SW480 (cell line): ENCODE data around the gene LOXL3.
A peak's percentile ranks its signal among the peaks of the same experiment; 100 is the strongest.

ENCODE experiments used
- DNase-seq: peaks from one replicate; pipeline ENCODE4 v3.0.0-alpha.2; 2016; ENCODE audit warnings: low spot score

LOXL3 gene

DNA sequence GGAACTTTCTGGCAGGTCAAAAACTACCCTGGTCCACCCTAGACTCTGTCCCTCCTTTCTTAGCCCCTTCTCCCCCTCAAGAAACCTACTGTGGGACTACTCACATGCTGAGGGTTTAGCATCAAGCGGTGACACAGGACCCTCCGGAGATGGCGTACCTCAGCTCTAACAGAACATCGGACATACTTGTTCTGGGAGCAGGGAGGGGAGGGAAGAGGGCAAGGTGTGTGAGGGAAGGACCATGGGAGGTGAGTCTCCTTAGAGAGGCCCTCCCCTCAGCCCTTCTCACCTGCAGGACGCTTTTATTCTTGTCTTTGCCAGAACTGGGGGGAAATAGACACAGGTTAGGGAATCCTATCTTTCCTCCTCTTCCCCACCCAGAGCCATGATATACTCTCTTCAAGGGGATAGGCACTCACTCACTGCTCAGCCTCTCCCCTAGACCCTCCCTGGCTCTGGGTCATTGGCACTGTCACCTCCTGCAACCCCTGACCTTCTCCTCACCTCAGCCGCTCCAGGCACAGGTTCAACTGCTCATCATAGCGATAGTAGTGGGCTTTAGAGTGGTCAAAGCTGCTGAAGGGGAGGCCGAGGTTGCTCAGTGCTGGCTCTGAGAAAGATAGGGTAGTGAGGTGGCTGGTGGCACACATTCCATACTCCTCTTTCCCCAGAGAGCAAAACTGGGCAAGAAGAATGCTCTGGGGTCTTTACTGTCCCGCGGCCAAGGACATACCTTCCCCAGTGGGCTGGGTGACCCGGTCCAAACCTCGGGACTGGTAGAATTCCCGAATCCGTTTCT, 48.1 kb downstream of the LOXL3 start:
- DNase-seq, result no peak

- DNase-seq, result no peak
Observed at GRCh38 chr2:74504591-74504990, 49.2 kb downstream of the LOXL3 start.

DNA sequence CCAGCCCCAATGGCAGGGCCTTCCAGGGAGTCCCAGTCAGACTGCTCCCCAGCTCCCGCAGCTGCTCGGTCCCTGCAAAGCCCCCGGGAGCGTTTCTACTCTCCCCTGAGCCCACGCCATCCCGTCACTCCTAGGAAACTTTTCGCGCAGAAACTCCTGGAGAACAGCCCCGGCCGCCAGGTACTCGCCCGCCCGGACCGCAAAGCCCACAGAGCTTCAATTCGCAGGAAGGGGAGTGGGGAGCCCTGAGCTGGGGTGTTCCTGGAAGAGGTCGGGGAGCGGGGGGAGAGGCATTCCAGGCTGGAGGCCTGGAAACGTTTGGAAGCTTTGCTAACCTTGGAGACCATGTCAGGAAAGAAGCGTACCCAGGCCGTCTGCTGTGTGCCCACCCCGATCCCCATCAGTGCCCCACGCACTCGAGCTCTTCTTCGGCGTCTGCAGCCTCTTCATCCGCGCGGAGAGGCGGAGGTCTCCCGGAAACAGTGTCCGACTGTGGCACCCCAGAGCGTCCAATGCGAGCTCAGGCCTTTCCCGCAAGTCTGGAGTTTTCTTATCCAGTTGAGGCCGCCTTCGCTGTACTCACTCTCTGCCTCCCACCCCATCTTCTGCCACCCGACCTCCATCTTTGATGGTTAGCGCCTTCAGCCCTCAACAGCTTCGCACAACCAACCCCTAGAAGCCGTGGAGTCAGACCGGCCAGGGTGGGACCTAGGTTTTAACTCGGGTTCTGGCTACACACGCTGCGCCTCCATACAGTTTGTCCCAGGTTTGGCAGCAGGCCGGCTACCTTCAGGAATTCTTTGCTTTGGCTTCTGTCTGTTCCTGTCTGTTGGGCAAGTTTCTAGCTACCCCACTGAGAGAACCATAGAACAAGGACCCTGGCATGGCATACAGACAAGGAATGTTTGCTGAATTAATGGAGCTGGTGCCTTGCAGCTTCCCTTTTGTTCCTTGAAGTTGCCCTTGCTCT, 50.0 kb downstream of the LOXL3 start:
- DNase-seq, result no peak

- peak; percentile 72 for DNase-seq
Observed at GRCh38 chr2:74502720-74503505, 50.8 kb downstream of the LOXL3 start.

DNA sequence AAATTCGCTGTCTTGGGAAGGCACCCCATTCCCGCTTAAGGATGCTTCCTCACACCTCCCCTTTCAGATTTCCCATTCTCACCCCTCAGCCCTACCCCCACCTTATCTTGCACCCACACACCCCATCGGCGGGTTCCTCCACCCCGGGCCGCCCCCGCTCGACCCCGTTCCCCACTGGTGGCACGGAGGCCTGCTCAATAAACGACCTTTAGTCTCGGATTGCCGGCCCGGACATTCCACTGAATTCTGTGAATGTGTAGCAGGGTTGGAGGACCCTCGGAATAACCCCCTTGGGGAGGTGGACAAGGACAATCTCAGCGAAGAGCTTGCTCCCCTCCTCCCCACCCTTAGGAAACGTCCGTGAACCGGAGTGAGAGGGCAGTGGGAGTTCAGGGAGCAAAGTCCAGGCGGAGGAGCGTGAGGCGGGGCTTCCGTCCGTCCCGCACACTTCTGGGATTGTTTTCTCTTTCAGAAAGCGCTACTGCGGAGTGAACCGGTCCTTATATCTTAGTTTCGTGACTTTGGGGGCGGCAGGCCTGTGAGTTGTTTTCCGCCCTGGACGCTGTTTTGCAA, 51.5 kb downstream of the LOXL3 start:
- peak; percentile 60 for DNase-seq

- no peak for DNase-seq
Observed at GRCh38 chr2:74501335-74502071, 52.2 kb downstream of the LOXL3 start.

- no peak for DNase-seq
Observed at GRCh38 chr2:74500578-74500946, 53.2 kb downstream of the LOXL3 start.

GRCh38 chr2:74499940-74500577, 53.7 kb downstream of the LOXL3 start:
- DNase-seq, result no peak

GRCh38 chr2:74499267-74499939, 54.3 kb downstream of the LOXL3 start, which contains the start of gene LBX2:
LBX2 (minus strand) TSS chr2:74499603; CDS start chr2:74499537, 66 bp downstream.
- no peak for DNase-seq

- peak; percentile 57 for DNase-seq
Observed at GRCh38 chr2:74498500-74499266, 55.1 kb downstream of the LOXL3 start.

GRCh38 chr2:74497777-74498499, 55.8 kb downstream of the LOXL3 start:
- no peak for DNase-seq

GRCh38 chr2:74496997-74497776, 56.6 kb downstream of the LOXL3 start:
- DNase-seq, result no peak

DNA sequence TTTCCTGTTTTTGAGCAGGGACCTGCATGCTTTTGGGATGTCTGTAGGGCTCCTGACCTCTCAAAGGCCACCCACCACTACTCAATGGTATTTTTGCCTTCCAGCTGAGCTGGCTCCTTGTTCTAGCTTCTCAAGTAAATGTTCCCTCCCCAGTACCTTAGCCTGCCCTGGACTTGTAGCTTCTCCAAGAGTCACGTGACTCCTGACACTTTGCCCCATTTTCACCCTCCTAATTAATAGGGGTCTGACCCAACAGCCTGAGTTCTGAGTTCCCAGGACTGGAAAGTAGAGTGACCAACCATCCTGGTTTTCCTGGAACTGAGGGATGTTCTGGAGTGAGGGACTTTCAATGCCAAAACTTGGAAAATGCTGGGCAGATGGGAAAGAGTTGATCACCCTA, 58.3 kb downstream of the LOXL3 start:
- DNase-seq, result no peak

GRCh38 chr2:74493546-74493945, 60.2 kb downstream of the LOXL3 start:
- no peak for DNase-seq

DNA sequence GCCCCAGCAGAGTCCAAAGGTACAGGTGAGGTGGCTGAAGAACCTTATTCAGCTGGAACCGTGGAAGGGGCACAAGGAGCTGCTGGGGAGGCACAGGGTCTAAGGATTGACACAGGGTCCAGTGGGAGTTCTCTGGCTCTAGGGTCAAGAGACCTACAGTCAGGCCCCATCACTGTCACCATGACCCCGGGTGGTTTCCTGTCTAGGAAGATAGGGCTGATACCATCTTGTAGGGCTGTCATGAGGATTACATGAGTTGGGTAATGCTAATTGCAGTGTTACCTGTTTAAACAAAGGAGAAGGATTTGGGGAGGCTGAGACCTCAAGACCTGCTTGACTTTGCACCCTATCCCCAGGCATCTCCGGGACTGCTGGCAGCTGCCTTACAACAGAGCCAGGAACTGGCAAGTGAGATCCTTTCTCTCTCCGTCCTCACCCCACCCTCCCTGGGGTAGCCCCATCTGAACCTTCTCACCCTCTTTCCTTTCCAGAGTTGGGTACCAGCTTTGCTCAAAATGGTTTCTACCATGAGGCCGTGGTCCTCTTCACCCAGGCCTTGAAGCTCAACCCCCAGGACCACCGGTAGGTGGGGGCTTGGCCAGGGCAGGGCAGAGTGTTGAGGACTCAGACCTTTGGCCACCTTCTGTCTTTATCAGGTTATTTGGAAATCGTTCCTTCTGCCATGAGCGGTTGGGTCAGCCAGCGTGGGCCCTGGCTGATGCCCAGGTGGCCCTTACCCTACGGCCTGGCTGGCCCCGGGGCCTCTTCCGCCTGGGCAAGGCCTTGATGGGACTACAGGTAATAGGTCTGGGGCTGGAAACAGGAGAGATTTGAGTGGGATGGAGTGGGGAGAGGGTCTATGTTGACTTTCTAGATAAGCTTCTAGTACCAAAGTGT, 61.8 kb downstream of the LOXL3 start:
- no peak for DNase-seq

DNA sequence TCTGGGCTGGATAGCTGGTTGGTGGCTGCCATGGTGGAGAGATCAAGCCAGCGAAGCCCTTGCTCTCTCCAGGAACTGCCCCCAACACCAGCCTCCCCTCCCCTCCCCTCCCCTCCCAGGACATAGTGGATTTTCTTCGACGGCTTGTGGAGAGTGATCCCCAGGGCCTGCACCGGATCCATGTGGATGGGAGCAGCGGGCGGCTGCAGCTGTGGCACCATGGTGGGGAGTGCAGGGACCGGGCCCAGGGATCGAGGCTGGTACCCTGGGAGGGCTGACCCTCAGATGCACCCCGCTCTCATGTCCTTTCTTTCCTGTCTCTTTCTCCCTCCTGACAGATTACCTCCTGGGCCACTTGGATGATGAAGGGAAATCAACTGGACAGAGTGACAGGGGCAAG, 63.8 kb downstream of the LOXL3 start:
- DNase-seq, result no peak
